Mesenchymal stem cell (in vitro differentiated cells and primary cell): ENCODE results near the gene SLC7A14.
A peak's percentile ranks its signal among the peaks of the same experiment; 100 is the strongest.

Experiments used
- DNase-seq: peaks from one replicate; pipeline ENCODE4 v3.0.0-alpha.2; 2013
- H2AFZ ChIP-seq: one replicate; pipeline ENCODE4 v1.6.1; 2013; ENCODE audit warnings: low read depth, mild to moderate bottlenecking, control low read depth, inconsistent platforms, low read length, moderate library complexity
- H2AK5ac ChIP-seq: 2 replicates; pipeline ENCODE4 v1.6.1; 2013; ENCODE audit warnings: low read length, moderate library complexity, mild to moderate bottlenecking, inconsistent platforms; ENCODE audit not compliant: severe bottlenecking
- H2BK120ac ChIP-seq: one replicate; pipeline ENCODE4 v1.6.1; 2013; ENCODE audit warnings: low read depth, mild to moderate bottlenecking, inconsistent platforms, low read length, moderate library complexity
- H2BK12ac ChIP-seq, 2 experiments: one replicate each; pipeline ENCODE4 v1.6.1; 2013; ENCODE audit warnings: inconsistent platforms in 2 of 2, low read length in 2 of 2, mild to moderate bottlenecking in 2 of 2, moderate library complexity in 2 of 2, control low read depth in 1 of 2
- H2BK15ac ChIP-seq: one replicate; pipeline ENCODE4 v1.6.1; 2013; ENCODE audit warnings: mild to moderate bottlenecking, low read depth, inconsistent platforms; ENCODE audit not compliant: poor library complexity, severe bottlenecking
- H2BK5ac ChIP-seq: 2 replicates; pipeline ENCODE4 v1.6.1; 2013; ENCODE audit warnings: low read depth, mild to moderate bottlenecking, low read length, control low read depth, inconsistent platforms; ENCODE audit not compliant: poor library complexity, severe bottlenecking
- H3K14ac ChIP-seq, 2 experiments: one replicate each; pipeline ENCODE4 v1.6.1; 2013; ENCODE audit warnings: inconsistent platforms in 2 of 2, low read length in 2 of 2, control low read depth in 1 of 2, mild to moderate bottlenecking in 1 of 2, moderate library complexity in 1 of 2
- H3K18ac ChIP-seq, 2 experiments: one replicate each; pipeline ENCODE4 v1.6.1; 2013; ENCODE audit warnings: inconsistent platforms in 2 of 2, low read length in 2 of 2, control low read depth in 1 of 2, low read depth in 1 of 2, mild to moderate bottlenecking in 1 of 2
- H3K23ac ChIP-seq, 2 experiments: one replicate each; pipeline ENCODE4 v1.6.1; 2013; ENCODE audit warnings: inconsistent platforms in 2 of 2, low read length in 2 of 2, mild to moderate bottlenecking in 2 of 2, moderate library complexity in 2 of 2, control low read depth in 1 of 2
- H3K27ac ChIP-seq: 2 replicates; pipeline ENCODE4 v1.5.1; 2013; ENCODE audit warnings: mild to moderate bottlenecking, moderate library complexity, low read length, control low read depth, inconsistent platforms; ENCODE audit not compliant: poor library complexity, severe bottlenecking
- H3K27me3 ChIP-seq, 2 experiments: 2 replicates each; pipeline versions ENCODE4 v1.6.1 to v1.7.0; 2013; ENCODE audit warnings: low read length in 2 of 2, mild to moderate bottlenecking in 2 of 2, moderate library complexity in 2 of 2, control low read depth in 1 of 2, inconsistent platforms in 1 of 2; ENCODE audit not compliant: control insufficient read depth in 1 of 2, insufficient read depth in 1 of 2
- H3K36me3 ChIP-seq, 2 experiments: 2 replicates each; pipeline versions ENCODE4 v1.6.1 to v1.7.0; 2013; ENCODE audit warnings: low read length in 2 of 2, control low read depth in 1 of 2, inconsistent platforms in 1 of 2, low read depth in 1 of 2, mild to moderate bottlenecking in 1 of 2; ENCODE audit not compliant: insufficient read depth in 2 of 2, control insufficient read depth in 1 of 2
- H3K4ac ChIP-seq, 2 experiments: one replicate each; pipeline ENCODE4 v1.6.1; 2013; ENCODE audit warnings: inconsistent platforms in 2 of 2, low read length in 2 of 2, mild to moderate bottlenecking in 2 of 2, moderate library complexity in 2 of 2, control low read depth in 1 of 2, low read depth in 1 of 2
- H3K4me1 ChIP-seq: 2 replicates; pipeline ENCODE4 v1.6.1; 2013; ENCODE audit warnings: low read depth, low read length, control low read depth; ENCODE audit not compliant: control insufficient read depth, insufficient read depth
- H3K4me2 ChIP-seq: 2 replicates; pipeline ENCODE4 v1.6.1; 2013; ENCODE audit warnings: low read length, mild to moderate bottlenecking, inconsistent platforms; ENCODE audit not compliant: poor library complexity, severe bottlenecking
- H3K4me3 ChIP-seq, 2 experiments: 2 replicates each; pipeline versions ENCODE4 v1.5.1 to v1.7.0; 2013; ENCODE audit warnings: low read length in 2 of 2, mild to moderate bottlenecking in 2 of 2, control low read depth in 1 of 2, low read depth in 1 of 2; ENCODE audit not compliant: insufficient read depth in 1 of 2
- H3K79me1 ChIP-seq: replicated peaks from 2 replicates; pipeline ENCODE4 v1.6.1; 2013; ENCODE audit warnings: mild to moderate bottlenecking, control low read depth, low read length, inconsistent platforms; ENCODE audit not compliant: poor library complexity, severe bottlenecking
- H3K9ac ChIP-seq: 2 replicates; pipeline ENCODE4 v1.7.0; 2013; ENCODE audit warnings: mild to moderate bottlenecking, low read length, moderate library complexity
- H3K9me3 ChIP-seq: 2 replicates; pipeline ENCODE4 v1.7.0; 2013; ENCODE audit warnings: mild to moderate bottlenecking, low read length; ENCODE audit not compliant: control insufficient read depth
- H4K8ac ChIP-seq: one replicate; pipeline ENCODE4 v1.6.1; 2013; ENCODE audit warnings: inconsistent platforms, mild to moderate bottlenecking, low read length, moderate library complexity
- H4K91ac ChIP-seq: one replicate; pipeline ENCODE4 v1.6.1; 2013; ENCODE audit warnings: mild to moderate bottlenecking, low read length, inconsistent platforms
- WGBS: methylation state at CpG from one replicate; pipeline ENCODE4 v1.1.7; 2013; ENCODE audit warnings: mixed read lengths; 5-methylcytosine and 5-hydroxymethylcytosine counted together

Gene SLC7A14

GRCh38 chr3:170410428-170411029 is 175.3 kb downstream of the SLC7A14 start:
- H2AK5ac ChIP-seq, result no peak overlapping the region
- no peak overlapping the region for H3K14ac ChIP-seq
- no peak overlapping the region for H4K91ac ChIP-seq
- no peak overlapping the region for H3K4me3 ChIP-seq
- no peak overlapping the region for H2BK15ac ChIP-seq
- H3K23ac ChIP-seq, result no peak overlapping the region
- no peaks in the 10 kb centered on the region for H3K36me3 ChIP-seq
- no peak overlapping the region for H3K9ac ChIP-seq
- H3K4ac ChIP-seq, result no peak overlapping the region
- WGBS, result 95% methylated on average over 3 of the region's 4 CpGs
- DNase-seq, result peak; percentile 42
- no peak overlapping the region for H2BK5ac ChIP-seq
- no peaks in the 10 kb centered on the region for H3K9me3 ChIP-seq
- no peak overlapping the region for H4K8ac ChIP-seq
- no peak overlapping the region for H3K27ac ChIP-seq
- no peaks in the 10 kb centered on the region for H3K4me1 ChIP-seq
- H3K18ac ChIP-seq, result peak overlapping the region in 1 of 2 experiments; percentile 52
- H2BK12ac ChIP-seq, result no peak overlapping the region
- no peak overlapping the region for H3K4me2 ChIP-seq
- no peaks in the 10 kb centered on the region for H3K79me1 ChIP-seq
- no peak overlapping the region for H2BK120ac ChIP-seq
- no peaks in the 10 kb centered on the region for H3K27me3 ChIP-seq
- no peak overlapping the region for H2AFZ ChIP-seq
